ENCODE measurements around the gene PTK6. TPM values are rescaled to one million over a fixed set of nuclear protein-coding genes. Genes with fewer than 3 reads are reported as not detected.

The PTK6 gene
- total RNA-seq, 3 donors from 2014 or later = 0.16 to 2.3 (median 0.88) TPM

DNA sequence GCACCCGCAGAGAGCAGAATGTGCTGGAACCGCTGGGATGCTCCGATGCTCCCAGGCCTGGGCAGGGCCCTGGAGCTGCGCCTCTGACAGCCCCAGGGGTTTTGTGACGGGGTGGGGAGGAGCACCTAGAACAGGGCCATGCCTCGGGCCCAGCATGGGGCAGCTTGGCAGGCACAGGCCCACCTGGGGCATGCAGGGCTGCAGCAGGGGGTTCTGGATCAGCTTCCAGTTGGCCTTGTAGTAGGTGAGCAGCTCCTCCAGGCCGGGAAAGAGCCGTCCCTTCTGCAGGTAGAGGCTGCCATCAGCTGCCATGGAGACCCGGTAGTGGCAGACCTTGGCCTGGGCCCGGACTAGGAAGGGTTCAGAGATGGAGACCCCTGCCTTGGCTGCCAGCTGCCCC, 6.0 kb upstream of the PTK6 start:
- intact Hi-C loops (cut with DNase I; ENCODE audit: low total_unique reads) = no loop called here
- TF ChIP-seq, protein P1, sequence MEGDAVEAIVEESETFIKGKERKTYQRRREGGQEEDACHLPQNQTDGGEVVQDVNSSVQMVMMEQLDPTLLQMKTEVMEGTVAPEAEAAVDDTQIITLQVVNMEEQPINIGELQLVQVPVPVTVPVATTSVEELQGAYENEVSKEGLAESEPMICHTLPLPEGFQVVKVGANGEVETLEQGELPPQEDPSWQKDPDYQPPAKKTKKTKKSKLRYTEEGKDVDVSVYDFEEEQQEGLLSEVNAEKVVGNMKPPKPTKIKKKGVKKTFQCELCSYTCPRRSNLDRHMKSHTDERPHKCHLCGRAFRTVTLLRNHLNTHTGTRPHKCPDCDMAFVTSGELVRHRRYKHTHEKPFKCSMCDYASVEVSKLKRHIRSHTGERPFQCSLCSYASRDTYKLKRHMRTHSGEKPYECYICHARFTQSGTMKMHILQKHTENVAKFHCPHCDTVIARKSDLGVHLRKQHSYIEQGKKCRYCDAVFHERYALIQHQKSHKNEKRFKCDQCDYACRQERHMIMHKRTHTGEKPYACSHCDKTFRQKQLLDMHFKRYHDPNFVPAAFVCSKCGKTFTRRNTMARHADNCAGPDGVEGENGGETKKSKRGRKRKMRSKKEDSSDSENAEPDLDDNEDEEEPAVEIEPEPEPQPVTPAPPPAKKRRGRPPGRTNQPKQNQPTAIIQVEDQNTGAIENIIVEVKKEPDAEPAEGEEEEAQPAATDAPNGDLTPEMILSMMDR (IDR thresholded peaks at IDR 0.05) = no peak
- TF ChIP-seq POLR2A (IDR thresholded peaks at IDR 0.05) = no peak
- TF ChIP-seq POLR2AphosphoS5 (IDR thresholded peaks at IDR 0.05) = no peak
- peaks cover 0 to 17% of the 10 kb centered on the region in 2 donors for H3K27me3 ChIP-seq
- peaks cover 0 to 7% of the 10 kb centered on the region in 2 donors for H3K4me1 ChIP-seq
- H3K36me3 ChIP-seq = no peaks in the 10 kb centered on the region
- no peak overlapping the region for H3K4me3 ChIP-seq
- no peak overlapping the region for H3K27ac ChIP-seq
- H3K9me3 ChIP-seq = no peaks in the 10 kb centered on the region
- DNase-seq (ENCODE audit: low spot score in 2 of 2) = no peak

DNA sequence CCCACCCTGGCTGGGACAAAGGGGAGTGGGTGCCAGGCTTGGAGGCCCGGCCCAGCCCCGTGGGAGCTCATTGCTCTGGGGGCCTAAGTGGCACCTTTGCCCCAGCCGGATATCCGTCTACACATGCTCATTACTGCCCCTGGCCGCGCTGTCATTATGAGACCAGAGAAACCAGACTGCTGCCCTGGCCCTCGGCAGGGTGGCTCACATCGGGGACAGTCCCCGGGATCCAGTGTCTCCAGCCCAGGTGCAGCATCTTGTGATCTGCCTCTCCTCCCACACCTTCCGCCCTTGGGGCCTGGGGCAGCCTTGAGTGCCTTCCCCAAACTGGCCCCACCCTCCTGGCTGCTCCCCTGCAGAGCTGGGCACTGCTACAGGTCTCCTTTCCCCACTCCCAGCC, 5.5 kb upstream of the PTK6 start:
- DNase-seq (ENCODE audit: low spot score in 2 of 2) = no peak
- Histone ChIP-seq H3K27me3 (peaks cover 0 to 13% of the 10 kb centered on the region in 2 donors), H3K36me3 (no peaks in the 10 kb centered on the region), H3K4me3 (peak overlapping the region in 2 of 3 donors; percentile 35 to 57), H3K9me3 (no peaks in the 10 kb centered on the region), H3K4me1 (peaks cover 2 to 7% of the 10 kb centered on the region in 2 donors), H3K27ac (peak overlapping the region; percentile 61 to 68)
- intact Hi-C loops (cut with DNase I; ENCODE audit: low total_unique reads) = no loop called here
- TF ChIP-seq POLR2AphosphoS5 (IDR thresholded peaks at IDR 0.05) = no peak
- TF ChIP-seq, protein P1 (IDR thresholded peaks at IDR 0.05) = no peak

DNA sequence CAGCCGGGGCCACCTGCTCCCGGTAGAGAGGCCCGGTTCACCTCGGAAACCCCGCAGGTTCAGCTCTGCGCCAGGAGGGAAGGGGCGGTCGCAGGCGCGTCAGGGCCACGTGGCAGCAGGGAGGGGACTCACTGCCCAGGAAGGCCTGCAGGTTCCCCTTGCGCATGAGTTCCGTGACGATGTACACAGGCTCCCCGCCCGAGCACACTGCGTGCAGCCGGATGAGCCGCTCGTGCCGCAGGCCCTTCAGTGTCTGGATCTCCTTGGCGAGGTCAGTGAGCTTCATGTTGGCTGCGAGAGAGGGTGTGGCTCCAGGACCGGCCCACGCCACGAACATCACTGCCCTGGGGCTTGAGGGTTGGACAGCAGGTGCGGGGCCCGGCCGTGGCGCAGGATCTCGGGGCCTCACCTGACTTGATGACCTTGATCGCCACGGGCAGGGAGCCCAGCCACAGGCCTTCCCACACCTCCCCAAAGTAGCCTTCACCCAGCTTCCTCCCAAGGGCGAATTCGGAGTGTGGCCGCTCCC, 4.9 kb upstream of the PTK6 start:
- peak overlapping the region; percentile 61 to 68 for H3K27ac ChIP-seq
- peak overlapping the region in 2 of 3 donors; percentile 35 to 57 for H3K4me3 ChIP-seq
- peaks cover 5 to 7% of the 10 kb centered on the region in 2 donors for H3K4me1 ChIP-seq
- intact Hi-C loops (cut with DNase I; ENCODE audit: low total_unique reads) = no loop called here
- TF ChIP-seq POLR2A (IDR thresholded peaks at IDR 0.05) (no peak), POLR2AphosphoS5 (IDR thresholded peaks at IDR 0.05) (peak in 1 of 3 donors; percentile 38)
- TF ChIP-seq, protein P1 (IDR thresholded peaks at IDR 0.05) = no peak
- H3K9me3 ChIP-seq = no peaks in the 10 kb centered on the region
- H3K36me3 ChIP-seq = no peaks in the 10 kb centered on the region
- peaks cover 0 to 7% of the 10 kb centered on the region in 2 donors for H3K27me3 ChIP-seq
- DNase-seq (ENCODE audit: low spot score in 2 of 2) = peak; percentile 71 to 75

DNA sequence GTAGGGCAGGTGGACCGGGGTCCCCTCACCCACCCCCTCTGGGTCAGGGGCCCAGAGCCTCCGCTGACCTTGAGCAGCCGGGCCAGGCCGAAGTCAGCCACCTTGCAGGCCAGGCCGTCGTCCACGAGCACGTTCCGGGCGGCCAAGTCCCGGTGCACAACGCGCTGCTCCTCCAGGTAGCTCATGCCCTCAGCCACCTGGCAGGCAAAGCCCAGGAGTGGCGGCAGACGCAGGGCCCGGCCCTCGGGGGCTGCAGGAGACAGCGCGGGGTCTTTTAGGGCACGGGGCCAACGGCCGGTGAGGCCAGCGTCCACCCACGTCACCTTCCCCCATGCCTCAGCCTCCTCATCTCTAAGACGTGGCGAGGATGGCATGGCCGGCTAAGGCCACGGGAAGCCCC, 4.2 kb upstream of the PTK6 start:
- no peak for DNase-seq (ENCODE audit: low spot score in 2 of 2)
- H3K4me3 ChIP-seq = peak overlapping the region in 2 of 3 donors; percentile 35 to 57
- H3K9me3 ChIP-seq = no peaks in the 10 kb centered on the region
- peaks cover 7 to 10% of the 10 kb centered on the region in 2 donors for H3K4me1 ChIP-seq
- H3K36me3 ChIP-seq = no peaks in the 10 kb centered on the region
- intact Hi-C loops (cut with DNase I; ENCODE audit: low total_unique reads) = no loop called here
- H3K27me3 ChIP-seq = peaks cover 0 to 6% of the 10 kb centered on the region in 2 donors
- H3K27ac ChIP-seq = peak overlapping the region; percentile 61 to 68
- TF ChIP-seq POLR2A (IDR thresholded peaks at IDR 0.05) = no peak
- TF ChIP-seq, protein P1 (IDR thresholded peaks at IDR 0.05) = no peak
- no peak for TF ChIP-seq POLR2AphosphoS5 (IDR thresholded peaks at IDR 0.05)

DNA sequence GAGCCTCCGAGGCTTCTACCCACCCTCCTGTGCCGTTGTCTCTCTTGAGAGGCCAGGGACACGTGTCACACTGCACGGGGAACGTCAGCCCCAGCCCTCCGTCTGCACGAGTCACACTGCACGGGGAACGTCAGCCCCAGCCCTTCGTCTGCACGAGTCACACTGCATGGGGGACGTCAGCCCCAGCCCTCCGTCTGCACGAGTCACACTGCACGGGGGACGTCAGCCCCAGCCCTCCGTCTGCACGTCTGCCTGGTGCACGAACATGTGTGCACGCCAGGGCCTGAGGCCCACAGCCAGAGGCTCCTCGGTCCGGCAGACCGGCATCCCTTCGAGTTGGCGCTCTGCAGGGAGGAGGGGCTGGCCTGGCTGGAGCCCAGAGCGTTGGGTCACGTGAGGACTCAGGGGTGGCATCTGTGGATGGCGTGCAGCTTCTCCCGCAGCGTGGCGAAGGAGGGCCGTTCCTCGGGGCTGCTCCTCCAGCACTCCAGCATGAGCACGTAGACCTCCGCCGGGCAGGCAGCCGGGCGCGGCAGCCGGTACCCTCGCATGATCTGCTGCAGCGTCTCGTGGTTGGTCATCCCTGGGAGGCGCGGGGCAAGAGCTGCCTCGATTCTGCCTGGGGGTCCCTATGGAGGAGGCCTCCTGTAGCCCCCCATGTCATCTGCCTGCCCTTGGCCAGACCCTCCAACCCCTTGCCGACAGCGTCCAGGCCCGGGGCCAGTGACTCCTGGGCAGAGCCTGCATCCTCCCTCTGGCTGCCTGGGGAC, 3.4 kb upstream of the PTK6 start:
- no peak for DNase-seq (ENCODE audit: low spot score in 2 of 2)
- TF ChIP-seq, protein P1 (IDR thresholded peaks at IDR 0.05) = no peak
- TF ChIP-seq POLR2AphosphoS5 (IDR thresholded peaks at IDR 0.05) = no peak
- no peak for TF ChIP-seq POLR2A (IDR thresholded peaks at IDR 0.05)

More for the DNA sequence above, 3.4 kb upstream of the PTK6 start:
- no peaks in the 10 kb centered on the region for H3K9me3 ChIP-seq
- H3K36me3 ChIP-seq = no peaks in the 10 kb centered on the region
- H3K27me3 ChIP-seq = no peaks in the 10 kb centered on the region
- H3K4me1 ChIP-seq = peaks cover 7 to 10% of the 10 kb centered on the region in 2 donors
- intact Hi-C loops (cut with DNase I; ENCODE audit: low total_unique reads) = no loop called here
- H3K4me3 ChIP-seq = no peak overlapping the region
- H3K27ac ChIP-seq = no peak overlapping the region

Measured in breast epithelium (tissue), 4 donors.